Activated T-cell treated with anti-CD3 and anti-CD28 coated beads for 1 hour (primary cell): ENCODE data around the gene PPARD.

ENCODE experiments used
- DNase-seq: peaks from one replicate; pipeline ENCODE4 v3.0.0-alpha.2; 2020; ENCODE audit warnings: low read depth

PPARD gene

GRCh38 chr6:35354361-35355135 is 12.2 kb downstream of the PPARD start:
- DNase-seq, result no peak

GRCh38 chr6:35356391-35356790 is 14.0 kb downstream of the PPARD start:
- no peak for DNase-seq

GRCh38 chr6:35357677-35358076 is 15.3 kb downstream of the PPARD start:
- no peak for DNase-seq

DNA sequence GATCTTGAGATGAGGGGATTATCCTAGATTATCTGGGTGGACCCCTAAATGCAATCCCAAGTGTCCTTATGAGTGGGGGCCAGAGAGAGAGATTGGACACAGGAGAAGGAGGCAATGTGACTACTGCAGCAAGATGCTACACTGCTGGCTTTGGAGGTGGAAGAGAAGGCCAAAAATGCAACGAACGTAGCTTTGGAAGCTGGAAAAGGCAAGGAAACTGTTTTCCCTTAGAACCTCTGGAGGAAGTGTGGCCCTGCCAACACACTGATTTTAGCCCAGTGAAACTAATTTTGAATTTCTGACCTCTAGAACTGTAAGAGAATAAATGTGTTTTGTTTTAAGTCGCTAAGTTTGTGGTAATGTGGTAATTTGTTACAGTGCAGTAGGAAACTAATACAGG is 15.7 kb downstream of the PPARD start:
- DNase-seq, result no peak

GRCh38 chr6:35359346-35359743 is 17.0 kb downstream of the PPARD start:
- no peak for DNase-seq

GRCh38 chr6:35359744-35360348 is 17.5 kb downstream of the PPARD start:
- no peak for DNase-seq

- no peak for DNase-seq
Observed at GRCh38 chr6:35360349-35361138, 18.2 kb downstream of the PPARD start.

DNA sequence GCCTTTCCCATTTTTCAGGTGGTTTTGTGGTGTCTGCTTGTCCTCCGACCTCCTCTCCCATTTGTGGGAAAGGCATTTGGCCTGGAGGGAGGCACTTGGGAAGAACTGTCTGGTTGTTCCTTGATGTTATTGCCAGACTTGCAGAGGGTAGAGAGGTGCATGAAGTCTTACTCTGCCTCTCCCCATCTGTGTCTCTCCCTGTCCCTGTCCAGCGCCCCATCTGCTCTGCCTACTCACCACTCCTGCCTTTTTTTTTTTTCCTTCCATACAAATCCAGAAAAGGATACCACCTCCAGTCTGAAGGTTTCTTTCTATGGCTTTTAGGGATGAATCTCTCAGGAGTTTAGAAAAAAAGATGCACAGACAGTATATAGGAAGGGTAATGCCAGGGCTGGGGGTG is 19.8 kb downstream of the PPARD start:
- DNase-seq, result no peak

DNA sequence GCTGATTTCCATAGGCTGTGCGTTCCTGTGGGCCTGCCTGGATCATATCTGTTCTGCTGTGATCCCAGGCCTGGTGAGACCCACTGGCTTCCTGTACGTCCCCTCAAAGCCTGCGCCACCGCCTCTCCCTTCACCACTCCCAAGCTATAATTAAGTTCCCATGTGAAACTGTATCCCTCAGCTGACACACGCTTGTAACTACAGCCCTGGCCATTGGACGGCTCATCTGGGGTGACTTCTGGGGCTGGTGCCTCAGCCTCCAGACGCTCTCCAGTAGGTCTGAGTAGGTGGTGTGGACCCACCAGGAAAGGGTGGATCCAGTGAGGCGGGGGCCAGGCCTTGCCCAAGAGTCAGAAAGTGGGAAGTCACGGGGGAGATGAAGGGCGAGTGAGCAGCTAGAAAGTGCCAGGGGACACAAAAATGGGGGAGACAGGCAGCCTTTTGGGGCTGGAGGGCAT is 21.0 kb downstream of the PPARD start:
- no peak for DNase-seq

- no peak for DNase-seq
Observed at GRCh38 chr6:35365594-35366203, 23.3 kb downstream of the PPARD start.

GRCh38 chr6:35366204-35366596 is 23.8 kb downstream of the PPARD start:
- no peak for DNase-seq

- no peak for DNase-seq
Observed at GRCh38 chr6:35367646-35368037, 25.3 kb downstream of the PPARD start.

- DNase-seq, result no peak
Observed at GRCh38 chr6:35368038-35368887, 25.9 kb downstream of the PPARD start.

DNA sequence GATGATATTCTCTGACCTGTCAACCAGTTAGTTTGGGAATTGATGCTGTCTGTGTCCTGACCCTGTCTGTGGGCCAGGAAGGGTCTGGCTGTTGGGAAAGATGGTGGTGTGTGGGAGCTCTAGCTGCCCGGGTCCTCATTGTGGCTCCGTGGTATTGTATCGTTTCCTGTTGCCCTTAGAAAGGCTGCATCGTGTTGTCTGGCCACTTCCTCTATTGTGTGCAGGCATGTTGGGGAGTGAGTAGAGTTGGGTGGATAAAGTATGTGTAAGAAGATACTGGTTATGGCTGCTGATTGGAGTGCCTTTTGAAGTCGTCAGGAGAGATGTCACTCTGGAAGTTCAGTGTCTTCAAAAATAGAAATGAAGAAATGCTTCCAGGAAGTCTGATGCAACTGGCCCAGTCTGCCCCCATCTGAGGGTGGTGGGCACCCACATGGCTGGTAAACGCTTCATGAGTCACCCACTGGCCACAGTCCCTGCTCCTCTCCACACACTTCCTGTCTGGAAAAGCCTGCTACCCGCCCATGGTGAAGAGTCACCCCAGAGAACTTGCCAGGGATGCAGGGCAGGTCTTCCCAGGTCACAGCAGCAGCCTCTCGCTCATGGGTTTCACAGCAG is 27.9 kb downstream of the PPARD start:
- DNase-seq, result no peak

DNA sequence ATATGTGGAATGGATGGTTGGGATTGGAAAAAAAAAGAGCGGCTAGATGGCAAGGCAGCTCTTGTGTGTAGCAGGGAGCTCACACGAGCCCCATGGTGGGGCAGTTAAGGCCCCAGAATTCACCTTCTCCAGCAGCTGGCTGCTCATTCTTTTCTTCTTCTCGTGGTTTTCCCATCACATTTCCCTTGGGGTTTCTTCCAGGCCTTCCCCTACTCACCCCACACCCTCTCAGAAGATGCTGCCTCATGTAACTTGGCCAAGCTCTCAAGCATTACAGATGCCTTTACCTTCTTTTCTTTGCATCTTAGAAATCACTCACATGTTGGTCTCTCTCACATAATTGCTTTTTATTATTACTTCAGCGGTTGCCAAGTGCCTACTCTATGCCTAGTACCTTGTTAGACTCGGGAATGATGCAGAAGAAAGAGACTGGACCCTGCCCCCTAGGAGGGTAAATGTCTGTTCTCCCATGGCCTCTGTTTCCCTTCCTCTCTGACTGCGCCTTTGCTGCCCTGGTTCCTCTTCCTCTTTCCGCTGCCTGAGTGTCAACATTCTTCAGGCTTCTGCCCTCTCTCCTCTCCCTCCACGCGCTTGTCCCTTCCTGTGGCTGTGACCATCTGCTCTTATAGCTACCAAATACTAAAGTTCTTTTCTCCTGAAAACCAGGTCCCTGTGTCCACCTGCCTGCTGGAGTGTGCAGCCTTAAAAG is 28.6 kb downstream of the PPARD start:
- no peak for DNase-seq

GRCh38 chr6:35371494-35372262 is 29.3 kb downstream of the PPARD start:
- no peak for DNase-seq

- no peak for DNase-seq
Observed at GRCh38 chr6:35372633-35373032, 30.3 kb downstream of the PPARD start.

DNA sequence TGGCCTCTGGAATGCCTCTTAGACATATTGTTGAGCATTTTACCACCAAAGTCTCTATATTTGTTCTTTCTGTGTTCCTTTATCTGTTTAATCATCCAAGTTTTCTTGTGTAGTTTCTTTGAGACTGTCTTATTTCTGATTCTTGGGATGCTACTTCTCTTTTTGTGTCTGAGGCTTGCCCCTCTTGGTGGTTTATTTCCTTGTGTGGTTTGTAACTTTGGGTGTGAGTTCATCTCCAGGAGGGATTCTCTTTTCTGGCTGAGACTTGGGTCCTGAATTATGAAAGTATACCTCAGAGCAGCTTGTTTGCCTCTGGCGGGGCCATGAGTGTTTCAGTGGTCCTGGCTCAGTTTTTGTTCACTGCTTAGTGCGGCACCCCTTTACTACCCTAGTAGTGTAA is 33.9 kb downstream of the PPARD start:
- no peak for DNase-seq

DNA sequence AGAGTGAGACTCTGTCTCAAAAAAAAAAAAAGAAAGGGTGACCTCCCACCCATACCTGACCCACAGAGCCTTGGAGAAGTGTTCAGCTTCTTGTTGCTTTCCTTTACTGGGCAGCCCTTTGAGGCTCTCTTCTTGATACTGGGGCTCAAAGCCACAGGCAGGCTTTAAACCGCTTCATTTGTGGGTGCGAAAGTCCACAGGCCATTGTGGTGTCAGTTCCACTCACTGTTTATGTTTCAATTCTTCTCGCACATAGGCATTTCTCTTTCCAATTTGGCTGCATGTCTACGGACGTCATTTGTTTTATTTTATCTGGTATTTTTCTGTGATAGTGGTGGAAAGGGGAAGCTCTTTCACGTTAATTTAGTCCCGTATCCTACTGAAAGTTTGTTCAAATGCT is 34.6 kb downstream of the PPARD start:
- no peak for DNase-seq

DNA sequence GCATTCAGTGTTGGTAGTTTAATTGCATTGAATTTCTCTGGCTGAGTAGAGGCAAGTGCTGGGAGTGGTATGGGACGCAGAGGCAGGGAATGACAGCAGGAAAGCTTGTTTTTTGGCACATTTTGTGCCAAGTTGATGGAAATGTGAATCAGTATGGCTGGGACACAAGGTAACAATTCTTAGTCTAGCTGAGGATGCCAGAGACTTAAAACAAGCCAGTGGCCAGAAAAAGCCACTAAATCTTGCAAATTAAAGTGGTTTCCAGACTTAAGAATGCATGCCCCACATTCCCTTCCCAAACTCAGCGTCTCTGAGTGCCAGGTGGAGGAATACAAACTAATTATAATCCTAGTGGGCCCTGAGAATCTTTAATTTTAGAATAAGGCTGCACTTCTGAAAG is 35.9 kb downstream of the PPARD start:
- no peak for DNase-seq
